Liver (tissue), 9 donors: ENCODE results near the gene DIP2A. TPM values are rescaled to one million over a fixed set of nuclear protein-coding genes. Genes with fewer than 3 reads are reported as not detected.
"Not testable (repeated sequence)": the region's sequence is repeated elsewhere in the genome, so short reads cannot be mapped to it uniquely, and the experiment has no call there.

Experiments
- DNase-seq: peaks from one replicate; pipeline ENCODE4 v3.0.0-alpha.2; 2017; ENCODE audit warnings: low spot score
- H3K27ac ChIP-seq, 2 donors: one replicate each; pipeline ENCODE4 v1.7.0; 2013; ENCODE audit warnings: inconsistent platforms in 2 of 2, low read length in 2 of 2, control low read depth in 1 of 2, low read depth in 1 of 2, mild to moderate bottlenecking in 1 of 2
- H3K27me3 ChIP-seq, 4 donors: one replicate each; pipeline versions ENCODE4 v1.6.1 to v1.7.0; 2013; ENCODE audit warnings: low read length in 3 of 4, inconsistent platforms in 1 of 4, mild to moderate bottlenecking in 1 of 4, moderate library complexity in 1 of 4; ENCODE audit not compliant: control insufficient read depth in 4 of 4, insufficient read depth in 4 of 4
- H3K36me3 ChIP-seq, 4 donors: one replicate each; pipeline versions ENCODE4 v1.6.1 to v1.7.0; 2013; ENCODE audit warnings: low read length in 3 of 4, mild to moderate bottlenecking in 3 of 4, low read depth in 1 of 4, moderate library complexity in 1 of 4; ENCODE audit not compliant: control insufficient read depth in 4 of 4, insufficient read depth in 3 of 4
- H3K4me1 ChIP-seq, 4 donors: one replicate each; pipeline versions ENCODE4 v1.6.1 to v1.7.0; 2013; ENCODE audit warnings: low read length in 3 of 4, mild to moderate bottlenecking in 3 of 4, moderate library complexity in 1 of 4; ENCODE audit not compliant: control insufficient read depth in 4 of 4, insufficient read depth in 4 of 4
- H3K4me3 ChIP-seq, 3 donors: one replicate each; pipeline versions ENCODE4 v1.6.1 to v1.7.0; 2013; ENCODE audit warnings: low read length in 3 of 3, control low read depth in 1 of 3, low read depth in 1 of 3, mild to moderate bottlenecking in 1 of 3
- H3K9ac ChIP-seq, 2 donors: one replicate each; pipeline ENCODE4 v1.7.0; 2013; ENCODE audit warnings: low read length in 2 of 2, mild to moderate bottlenecking in 2 of 2, moderate library complexity in 2 of 2, control low read depth in 1 of 2, low read depth in 1 of 2
- H3K9me3 ChIP-seq, 4 donors: one replicate each; pipeline versions ENCODE4 v1.6.1 to v1.7.0; 2013; ENCODE audit warnings: low read length in 3 of 4; ENCODE audit not compliant: control insufficient read depth in 4 of 4
- ATF3 ChIP-seq: IDR thresholded peaks from 2 replicates; pipeline ENCODE4 v1.6.1; 2016; ENCODE audit warnings: antibody characterized with exemption
- EGR1 ChIP-seq, 2 donors: IDR thresholded peaks; 2 replicates each; pipeline ENCODE4 v1.6.1; 2016 to 2018; ENCODE audit warnings: antibody characterized with exemption in 2 of 2, low read depth in 2 of 2
- GABPA ChIP-seq, 2 donors: IDR thresholded peaks in 1 of 2; conservative IDR thresholded peaks in 1 of 2; 2 replicates each; pipeline ENCODE4 v1.6.1; 2016; ENCODE audit warnings: antibody characterized with exemption in 2 of 2, mild to moderate bottlenecking in 1 of 2, moderate library complexity in 1 of 2
- HNF4A ChIP-seq, 2 donors: conservative IDR thresholded peaks; 2 replicates each; pipeline ENCODE4 v1.6.1; 2016; ENCODE audit warnings: antibody characterized with exemption in 2 of 2, mild to moderate bottlenecking in 2 of 2
- HNF4G ChIP-seq: IDR thresholded peaks from 2 replicates; pipeline ENCODE4 v1.6.1; 2016; ENCODE audit warnings: antibody characterized with exemption
- MAX ChIP-seq: IDR thresholded peaks from 2 replicates; pipeline ENCODE4 v1.6.1; 2016; ENCODE audit warnings: antibody characterized with exemption
- NR2F2 ChIP-seq: IDR thresholded peaks from 2 replicates; pipeline ENCODE4 v1.6.1; 2016; ENCODE audit warnings: antibody characterized with exemption
- REST ChIP-seq: IDR thresholded peaks from 2 replicates; pipeline ENCODE4 v1.6.1; 2016; ENCODE audit warnings: antibody characterized with exemption, mild to moderate bottlenecking
- RXRA ChIP-seq, 2 donors: IDR thresholded peaks; 2 replicates each; pipeline ENCODE4 v1.6.1; 2017 to 2018; ENCODE audit warnings: antibody characterized with exemption in 2 of 2, mild to moderate bottlenecking in 1 of 2
- SP1 ChIP-seq: IDR thresholded peaks from 2 replicates; pipeline ENCODE4 v1.6.1; 2018; ENCODE audit warnings: antibody characterized with exemption, mild to moderate bottlenecking
- YY1 ChIP-seq: IDR thresholded peaks from 2 replicates; pipeline ENCODE4 v1.6.1; 2016; ENCODE audit warnings: antibody characterized with exemption, mild to moderate bottlenecking
- WGBS: extraction: QIAGEN DNeasy Blood & Tissue Kit; methylation state at CpG from one replicate; pipeline ENCODE4 v1.1.7; 2013; 5-methylcytosine and 5-hydroxymethylcytosine counted together
- polyA plus RNA-seq, 2 donors: library from polyadenylated mRNA; stranded (reverse) in 1 of 2; unstranded in 1 of 2; fragments of 200-250 nt in 1 of 2; fragments of >200 nt in 1 of 2; fragmentation: Nextera tagmentation in 1 of 2; extraction: Ambion mirVana in 1 of 2; gene quantifications; one replicate each; pipeline versions ENCODE4 v1.2.1 to v1.2.3, GENCODE V29; 2013 to 2015
- total RNA-seq, 2 donors: library from RNA; depleted of rRNA; stranded (reverse); fragments of >200 nt; gene quantifications; one replicate each; pipeline ENCODE4 v1.2.3, GENCODE V29; 2014
- donor health status: healthy.
- donor health status: healthy.
- donor health status: healthy.
- donor health status: healthy.
- donor health status: healthy.

Gene DIP2A
- total and polyA plus RNA-seq, 4 donors, result 3.8 to 21.7 (median 7.5) TPM

GRCh38 chr21:46517361-46517760, 58.7 kb downstream of the DIP2A start:
- no peaks in the 10 kb centered on the region for H3K27me3 ChIP-seq
- no peak for DNase-seq
- H3K9me3 ChIP-seq, result no peaks in the 10 kb centered on the region
- H3K4me1 ChIP-seq, result peaks cover 2 to 24% (median 19%) of the 10 kb centered on the region in 4 donors
- peaks cover 0 to 2% (median under 1%) of the 10 kb centered on the region in 4 donors for H3K36me3 ChIP-seq
- TF ChIP-seq YY1, result peak; percentile 72
- TF ChIP-seq REST, result no peak
- peak; percentile 65 for TF ChIP-seq HNF4A (conservative IDR thresholded peaks at IDR 0.05)
- TF ChIP-seq MAX, result no peak
- TF ChIP-seq EGR1 (IDR thresholded peaks at IDR 0.05; ENCODE audit: low read depth in 2 of 2), result no peak
- peak; percentile 11 for TF ChIP-seq SP1
- TF ChIP-seq RXRA (IDR thresholded peaks at IDR 0.05), result peak in 1 of 2 donors; percentile 31
- H3K27ac ChIP-seq, result no peak overlapping the region
- 42% methylated on average over 6 of the region's 6 CpGs for WGBS
- H3K9ac ChIP-seq, result no peak overlapping the region
- no peak overlapping the region for H3K4me3 ChIP-seq

GRCh38 chr21:46518983-46519583, 60.4 kb downstream of the DIP2A start:
- Histone ChIP-seq H3K27me3 (no peaks in the 10 kb centered on the region), H3K9ac (no peak overlapping the region), H3K36me3 (peaks cover 0 to 7% (median 0%) of the 10 kb centered on the region in 4 donors), H3K4me3 (no peak overlapping the region), H3K27ac (no peak overlapping the region), H3K9me3 (no peaks in the 10 kb centered on the region), H3K4me1 (peaks cover 2 to 24% (median 19%) of the 10 kb centered on the region in 4 donors)
- no peak for DNase-seq
- TF ChIP-seq ATF3, result no peak
- no peak for TF ChIP-seq YY1
- TF ChIP-seq SP1, result no peak
- no peak for TF ChIP-seq HNF4G
- 88% methylated on average over 4 of the region's 4 CpGs for WGBS

- peaks cover 1 to 14% (median 8%) of the 10 kb centered on the region in 4 donors for H3K36me3 ChIP-seq
- 90% methylated on average over 8 of the region's 8 CpGs for WGBS
- DNase-seq, H3K27me3 ChIP-seq, H3K9ac ChIP-seq, H3K9me3 ChIP-seq, H3K27ac ChIP-seq, H3K4me1 ChIP-seq, H3K4me3 ChIP-seq: not testable (repeated sequence)
Measured at GRCh38 chr21:46527393-46527792, 68.7 kb downstream of the DIP2A start.

- Histone ChIP-seq H3K27ac (no peak overlapping the region), H3K4me3 (no peak overlapping the region), H3K36me3 (peaks cover 1 to 14% (median 8%) of the 10 kb centered on the region in 4 donors), H3K4me1 (no peaks in the 10 kb centered on the region), H3K9me3 (no peaks in the 10 kb centered on the region), H3K27me3 (no peaks in the 10 kb centered on the region), H3K9ac (no peak overlapping the region)
- no peak for DNase-seq
- WGBS, result 93% methylated on average over 4 of the region's 4 CpGs
- no peak for TF ChIP-seq NR2F2
- no peak for TF ChIP-seq GABPA (IDR thresholded peaks at IDR 0.05 in 1 of 2, conservative IDR thresholded peaks at IDR 0.05 in 1 of 2)
- TF ChIP-seq YY1, result no peak
Measured at GRCh38 chr21:46527801-46528200, 69.1 kb downstream of the DIP2A start.
